Suprapubic skin (tissue), 4 donors: ENCODE results near the gene MISP. TPM values are rescaled to one million over a fixed set of nuclear protein-coding genes. Genes with fewer than 3 reads are reported as not detected.
"Not testable (repeated sequence)": the region's sequence is repeated elsewhere in the genome, so short reads cannot be mapped to it uniquely, and the experiment has no call there.

ENCODE experiments used
- DNase-seq, 2 donors: peaks; one replicate each; pipeline ENCODE4 v3.0.0-alpha.2; 2019; ENCODE audit warnings: low spot score in 2 of 2
- H3K27ac ChIP-seq: fragments of 200-600 bp; sonication (generic); one replicate; pipeline ENCODE4 v1.5.1; 2019
- H3K27me3 ChIP-seq: fragments of 200-600 bp; sonication (generic); one replicate; pipeline ENCODE4 v1.5.1; 2019
- H3K36me3 ChIP-seq: fragments of 200-600 bp; sonication (generic); one replicate; pipeline ENCODE4 v1.5.1; 2019
- H3K4me1 ChIP-seq: fragments of 200-600 bp; sonication (generic); one replicate; pipeline ENCODE4 v1.5.1; 2019
- H3K4me3 ChIP-seq: fragments of 200-600 bp; sonication (generic); one replicate; pipeline ENCODE4 v1.5.1; 2019; ENCODE audit warnings: mild to moderate bottlenecking
- H3K9me3 ChIP-seq: fragments of 200-600 bp; sonication (generic); one replicate; pipeline ENCODE4 v1.5.1; 2019
- CTCF ChIP-seq, 2 donors: fragments of 200-600 bp in 1 of 2; fragments of 450-650 bp in 1 of 2; sonication (generic) in 1 of 2; IDR thresholded peaks; one replicate each; pipeline ENCODE4 v1.5.1; 2016 to 2019; ENCODE audit warnings: antibody characterized with exemption in 2 of 2, mild to moderate bottlenecking in 1 of 2, moderate library complexity in 1 of 2
- EP300 ChIP-seq: sonication (generic); formaldehyde crosslinking; IDR thresholded peaks from one replicate; pipeline ENCODE4 v1.6.1; 2017; ENCODE audit warnings: antibody characterized with exemption
- POLR2A ChIP-seq, 2 donors: fragments of 450-650 bp; IDR thresholded peaks; one replicate each; pipeline ENCODE4 v1.6.1; 2017; ENCODE audit warnings: antibody characterized with exemption in 2 of 2, mild to moderate bottlenecking in 2 of 2, moderate library complexity in 2 of 2
- POLR2AphosphoS5 ChIP-seq, 3 donors: sonication (generic); formaldehyde crosslinking; IDR thresholded peaks; one replicate each; pipeline ENCODE4 v1.6.1; 2017; ENCODE audit warnings: antibody characterized with exemption in 3 of 3
- WGBS: methylation state at CpG from one replicate; pipeline ENCODE4 v1.1.5; 2018; 5-methylcytosine and 5-hydroxymethylcytosine counted together
- total RNA-seq, 4 donors: library from RNA; depleted of rRNA; stranded (reverse); fragments of >200 nt; gene quantifications; one replicate each; pipeline ENCODE4 v1.1.0, GENCODE V29; 2016

The MISP gene
- total RNA-seq, 4 donors from 2014 or later: 0.60 to 6.5 (median 2.0) TPM; not detected in 1

GRCh38 chr19:726993-727956 lies 23.6 kb upstream of the MISP start:
- peaks cover 25% of the 10 kb centered on the region for H3K36me3 ChIP-seq
- H3K27ac ChIP-seq: peak overlapping the region; percentile 69
- TF ChIP-seq EP300 (no peak), POLR2A (IDR thresholded peaks at IDR 0.05) (no peak), CTCF (IDR thresholded peaks at IDR 0.05) (no peak), POLR2AphosphoS5 (IDR thresholded peaks at IDR 0.05) (no peak)
- H3K9me3 ChIP-seq: no peaks in the 10 kb centered on the region
- no peak overlapping the region for H3K4me3 ChIP-seq
- 83% methylated on average over 35 of the region's 43 CpGs for WGBS
- peaks cover 9% of the 10 kb centered on the region for H3K4me1 ChIP-seq
- DNase-seq: no peak
- no peaks in the 10 kb centered on the region for H3K27me3 ChIP-seq

GRCh38 chr19:728011-728410 lies 22.9 kb upstream of the MISP start:
- peak in 1 of 2 donors; percentile 85 for DNase-seq
- Histone ChIP-seq H3K4me1 (peaks cover 7% of the 10 kb centered on the region), H3K9me3 (no peaks in the 10 kb centered on the region), H3K36me3 (peaks cover 25% of the 10 kb centered on the region), H3K27ac (peak overlapping the region; percentile 69), H3K4me3 (no peak overlapping the region), H3K27me3 (no peaks in the 10 kb centered on the region)
- peak in 2 of 3 donors; percentile 16 to 55 for TF ChIP-seq POLR2AphosphoS5 (IDR thresholded peaks at IDR 0.05)
- no peak for TF ChIP-seq EP300
- no peak for TF ChIP-seq POLR2A (IDR thresholded peaks at IDR 0.05)
- no peak for TF ChIP-seq CTCF (IDR thresholded peaks at IDR 0.05)
- WGBS: 78% methylated on average over 10 of the region's 26 CpGs

- H3K27ac ChIP-seq, DNase-seq, H3K9me3 ChIP-seq, H3K27me3 ChIP-seq, H3K4me1 ChIP-seq, H3K4me3 ChIP-seq: not testable (repeated sequence)
- peaks cover 25% of the 10 kb centered on the region for H3K36me3 ChIP-seq
- 89% methylated on average over 7 of the region's 15 CpGs for WGBS
Measured at GRCh38 chr19:729564-729963, 21.3 kb upstream of the MISP start.

GRCh38 chr19:729965-730668 lies 20.8 kb upstream of the MISP start:
- Histone ChIP-seq H3K4me1 (peaks cover 4% of the 10 kb centered on the region), H3K27me3 (no peaks in the 10 kb centered on the region), H3K9me3 (no peaks in the 10 kb centered on the region), H3K4me3 (no peak overlapping the region), H3K36me3 (peaks cover 25% of the 10 kb centered on the region), H3K27ac (no peak overlapping the region)
- 76% methylated on average over 12 of the region's 14 CpGs for WGBS
- DNase-seq: no peak
- TF ChIP-seq POLR2A (IDR thresholded peaks at IDR 0.05): no peak

GRCh38 chr19:731000-731399 lies 19.9 kb upstream of the MISP start:
- H3K27me3 ChIP-seq: no peaks in the 10 kb centered on the region
- DNase-seq: no peak
- no peak overlapping the region for H3K27ac ChIP-seq
- WGBS: 88% methylated on average over 13 of the region's 16 CpGs
- H3K36me3 ChIP-seq: peaks cover 27% of the 10 kb centered on the region
- H3K4me1 ChIP-seq: peaks cover 4% of the 10 kb centered on the region
- H3K4me3 ChIP-seq: no peak overlapping the region
- no peaks in the 10 kb centered on the region for H3K9me3 ChIP-seq
- no peak for TF ChIP-seq POLR2AphosphoS5 (IDR thresholded peaks at IDR 0.05)
- no peak for TF ChIP-seq POLR2A (IDR thresholded peaks at IDR 0.05)
- TF ChIP-seq CTCF (IDR thresholded peaks at IDR 0.05): no peak
- TF ChIP-seq EP300: no peak
